WTC11 (cell line): ENCODE data around the gene WNK2.

Experiments used
- CTCF ChIP-seq: fragments of 200-600 bp; IDR thresholded peaks from 2 replicates; pipeline ENCODE4 v1.8.0; 2022; ENCODE audit warnings: antibody characterized with exemption
- E2F1 ChIP-seq: sonication (generic); formaldehyde crosslinking; IDR thresholded peaks from 2 replicates; pipeline ENCODE4 v1.8.0; 2022; ENCODE audit warnings: mild to moderate bottlenecking, missing genetic modification reagents
- JUN ChIP-seq: sonication (generic); formaldehyde crosslinking; IDR thresholded peaks from 2 replicates; pipeline ENCODE4 v1.8.0; 2023; ENCODE audit warnings: mild to moderate bottlenecking, missing genetic modification reagents
- SMAD3 ChIP-seq: sonication (generic); formaldehyde crosslinking; IDR thresholded peaks from 2 replicates; pipeline ENCODE4 v1.8.0; 2022; ENCODE audit warnings: missing genetic modification reagents, mild to moderate bottlenecking, borderline replicate concordance
- ZNF512 ChIP-seq: sonication (generic); formaldehyde crosslinking; IDR thresholded peaks from 2 replicates; pipeline ENCODE4 v1.8.1; 2022; ENCODE audit warnings: missing genetic modification reagents, borderline replicate concordance

DNA sequence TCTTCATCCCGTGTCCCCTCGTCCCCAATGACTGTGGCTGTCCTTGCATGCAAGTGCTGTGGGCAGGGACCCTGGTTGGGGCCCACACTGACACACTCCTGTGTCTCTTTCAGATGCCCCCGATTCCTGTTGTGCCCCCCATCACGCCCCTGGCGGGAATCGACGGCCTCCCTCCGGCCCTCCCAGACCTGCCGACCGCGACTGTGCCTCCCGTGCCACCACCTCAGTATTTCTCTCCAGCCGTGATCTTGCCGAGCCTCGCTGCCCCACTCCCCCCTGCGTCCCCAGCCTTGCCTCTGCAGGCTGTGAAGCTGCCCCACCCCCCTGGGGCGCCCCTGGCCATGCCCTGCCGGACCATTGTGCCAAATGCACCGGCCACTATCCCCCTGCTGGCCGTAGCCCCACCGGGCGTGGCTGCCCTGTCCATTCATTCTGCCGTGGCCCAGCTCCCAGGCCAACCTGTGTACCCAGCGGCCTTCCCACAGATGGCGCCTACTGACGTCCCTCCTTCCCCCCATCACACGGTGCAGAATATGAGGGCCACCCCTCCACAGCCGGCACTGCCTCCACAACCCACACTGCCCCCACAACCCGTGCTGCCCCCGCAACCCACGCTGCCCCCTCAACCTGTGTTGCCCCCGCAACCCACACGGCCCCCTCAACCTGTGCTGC lies 75.0 kb downstream of the WNK2 start:
- no peak for TF ChIP-seq ZNF512
- TF ChIP-seq JUN (CRISPR knock-in tag) = no peak
- no peak for TF ChIP-seq E2F1 (CRISPR knock-in tag)
- TF ChIP-seq SMAD3 (CRISPR knock-in tag) = no peak
- TF ChIP-seq CTCF = no peak
